Transverse colon (tissue), 4 donors: ENCODE results near the gene RHEX. TPM values are rescaled to one million over a fixed set of nuclear protein-coding genes. Genes with fewer than 3 reads are reported as not detected.
"Not testable (repeated sequence)": the region's sequence is repeated elsewhere in the genome, so short reads cannot be mapped to it uniquely, and the experiment has no call there.

ENCODE experiments used
- DNase-seq: peaks from one replicate; pipeline ENCODE4 v3.0.0-alpha.2; 2019
- H3K27ac ChIP-seq, 4 donors: fragments of 200-600 bp; sonication (generic); 2 replicates each; pipeline ENCODE4 v1.5.1; 2016 to 2018; ENCODE audit warnings: inconsistent platforms in 4 of 4
- H3K27me3 ChIP-seq: fragments of 200-600 bp; sonication (generic); 2 replicates; pipeline ENCODE4 v1.5.1; 2017; ENCODE audit warnings: inconsistent platforms
- H3K36me3 ChIP-seq, 4 donors: fragments of 200-600 bp; sonication (generic); 2 replicates each; pipeline ENCODE4 v1.5.1; 2017 to 2019; ENCODE audit warnings: inconsistent platforms in 4 of 4
- H3K4me1 ChIP-seq, 4 donors: fragments of 200-600 bp; sonication (generic); 2 replicates each; pipeline ENCODE4 v1.5.1; 2017 to 2020; ENCODE audit warnings: inconsistent platforms in 4 of 4
- H3K4me3 ChIP-seq, 4 donors: fragments of 200-600 bp; sonication (generic); 1 replicate in 1 of 4; 2 replicates in 3 of 4; pipeline versions ENCODE4 v1.5.1 to v1.6.1; 2017 to 2019; ENCODE audit warnings: inconsistent platforms in 4 of 4
- H3K9me3 ChIP-seq, 2 donors: fragments of 200-600 bp; sonication (generic); 2 replicates each; pipeline ENCODE4 v1.5.1; 2017 to 2019; ENCODE audit warnings: inconsistent platforms in 2 of 2
- EP300 ChIP-seq: sonication (generic); formaldehyde crosslinking; IDR thresholded peaks from one replicate; pipeline ENCODE4 v1.6.1; 2017; ENCODE audit warnings: antibody characterized with exemption, low read depth
- POLR2A ChIP-seq: fragments of 450-650 bp; IDR thresholded peaks from one replicate; pipeline ENCODE4 v1.6.1; 2016; ENCODE audit warnings: antibody characterized with exemption, mild to moderate bottlenecking, moderate library complexity
- POLR2AphosphoS5 ChIP-seq, 3 donors: sonication (generic); formaldehyde crosslinking; IDR thresholded peaks; one replicate each; pipeline ENCODE4 v1.6.1; 2016; ENCODE audit warnings: antibody characterized with exemption in 3 of 3
- WGBS, 2 donors: methylation state at CpG; one replicate each; pipeline ENCODE4 v1.1.5; 2018; ENCODE audit warnings: low coverage in 1 of 2; 5-methylcytosine and 5-hydroxymethylcytosine counted together
- in situ Hi-C, 4 donors: fragments of 200-750 bp; cut with MboI; loops; one replicate each; pipeline versions ENCODE4 v1.15.0 to v1.15.1; 2017; ENCODE audit warnings: low sequenced_read_pairs in 3 of 4, low pct_ligation_motif_present in 1 of 4, low pct_unique_long_range_greater_than_20kb in 1 of 4
- intact Hi-C: fragments of 100-400 bp; cut with DNase I; formaldehyde crosslinking; loops from one replicate; pipeline ENCODE4 v1.15.1; 2023; ENCODE audit warnings: low total_unique reads
- total RNA-seq, 4 donors: library from RNA; depleted of rRNA; stranded (reverse); fragments of >200 nt; gene quantifications; one replicate each; pipeline ENCODE4 v1.1.0, GENCODE V29; 2016
- TF ChIP-seq, protein P1 (sequence below), 5 experiments: fragments of 200-600 bp in 3 of 5; fragments of 450-650 bp in 2 of 5; sonication (generic) in 3 of 5; IDR thresholded peaks; 1 replicate in 2 of 5; 2 replicates in 3 of 5; pipeline ENCODE4 v1.5.1; 2016 to 2017; ENCODE audit warnings: antibody characterized with exemption in 5 of 5, inconsistent platforms in 3 of 5, mild to moderate bottlenecking in 2 of 5, moderate library complexity in 1 of 5

The RHEX gene
- total RNA-seq, 4 donors from 2014 or later: 0.96 to 4.8 TPM; not detected in 2

DNA sequence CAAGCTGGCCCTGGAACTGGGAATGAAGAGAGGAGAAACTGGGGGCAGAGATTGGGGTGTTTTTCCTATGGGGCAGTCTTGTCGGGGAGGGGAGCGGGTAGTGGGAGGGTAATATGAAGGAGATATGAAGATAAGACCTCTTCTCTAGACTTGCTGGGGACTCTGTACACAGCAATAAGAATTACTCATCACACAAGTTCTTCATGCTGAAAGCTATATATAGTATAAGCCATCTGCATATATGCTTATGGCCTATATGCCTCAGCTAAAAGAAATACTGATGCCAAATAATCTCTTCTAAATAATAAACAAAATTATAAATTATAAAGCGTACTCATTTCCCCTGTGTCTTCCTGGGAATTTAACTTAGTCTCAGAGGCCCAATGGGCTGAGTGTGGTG, 7.9 kb downstream of the RHEX start:
- Histone ChIP-seq H3K27me3 (no peaks in the 10 kb centered on the region), H3K4me1 (no peaks in the 10 kb centered on the region), H3K27ac (no peak overlapping the region), H3K9me3 (no peaks in the 10 kb centered on the region), H3K36me3 (no peaks in the 10 kb centered on the region), H3K4me3 (no peak overlapping the region)
- 91 to 94% methylated on average over 3 of the region's 3 CpGs for WGBS, 2 donors
- intact Hi-C loops: no loop called here
- TF ChIP-seq EP300: no peak
- TF ChIP-seq POLR2A: no peak
- TF ChIP-seq POLR2AphosphoS5 (IDR thresholded peaks at IDR 0.05): no peak
- TF ChIP-seq, protein P1, sequence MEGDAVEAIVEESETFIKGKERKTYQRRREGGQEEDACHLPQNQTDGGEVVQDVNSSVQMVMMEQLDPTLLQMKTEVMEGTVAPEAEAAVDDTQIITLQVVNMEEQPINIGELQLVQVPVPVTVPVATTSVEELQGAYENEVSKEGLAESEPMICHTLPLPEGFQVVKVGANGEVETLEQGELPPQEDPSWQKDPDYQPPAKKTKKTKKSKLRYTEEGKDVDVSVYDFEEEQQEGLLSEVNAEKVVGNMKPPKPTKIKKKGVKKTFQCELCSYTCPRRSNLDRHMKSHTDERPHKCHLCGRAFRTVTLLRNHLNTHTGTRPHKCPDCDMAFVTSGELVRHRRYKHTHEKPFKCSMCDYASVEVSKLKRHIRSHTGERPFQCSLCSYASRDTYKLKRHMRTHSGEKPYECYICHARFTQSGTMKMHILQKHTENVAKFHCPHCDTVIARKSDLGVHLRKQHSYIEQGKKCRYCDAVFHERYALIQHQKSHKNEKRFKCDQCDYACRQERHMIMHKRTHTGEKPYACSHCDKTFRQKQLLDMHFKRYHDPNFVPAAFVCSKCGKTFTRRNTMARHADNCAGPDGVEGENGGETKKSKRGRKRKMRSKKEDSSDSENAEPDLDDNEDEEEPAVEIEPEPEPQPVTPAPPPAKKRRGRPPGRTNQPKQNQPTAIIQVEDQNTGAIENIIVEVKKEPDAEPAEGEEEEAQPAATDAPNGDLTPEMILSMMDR (IDR thresholded peaks at IDR 0.05): no peak
- DNase-seq: no peak
- in situ Hi-C loops: no loop called here

DNA sequence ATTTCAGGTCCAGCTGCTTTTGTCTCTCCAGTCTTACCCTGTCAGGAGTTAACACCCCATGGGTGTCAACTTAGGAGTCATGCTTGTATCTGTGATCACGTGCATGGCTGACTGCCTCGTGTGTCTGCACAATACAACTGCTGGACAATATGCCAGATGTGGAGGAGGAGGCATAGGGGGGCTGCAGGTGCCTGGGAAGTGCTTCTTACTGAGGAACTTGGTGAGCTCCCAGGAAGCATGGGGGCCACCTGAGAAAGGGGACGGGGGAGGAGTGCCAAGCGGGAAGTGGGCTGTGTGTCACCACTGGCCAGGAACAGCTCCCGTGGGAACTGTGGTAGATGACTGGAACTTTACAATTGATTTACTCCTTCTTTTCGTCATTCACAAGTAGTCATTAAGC, 9.5 kb downstream of the RHEX start:
- H3K4me1 ChIP-seq: no peaks in the 10 kb centered on the region
- no peak for DNase-seq
- H3K27ac ChIP-seq: no peak overlapping the region
- H3K9me3 ChIP-seq: no peaks in the 10 kb centered on the region
- no peaks in the 10 kb centered on the region for H3K36me3 ChIP-seq
- in situ Hi-C loops (no loop called here), intact Hi-C loops (no loop called here)
- 68% methylated on average over 6 of the region's 6 CpGs; no CpG with 5 or more reads in 1 of the 2 donors for WGBS, 2 donors
- no peak overlapping the region for H3K4me3 ChIP-seq
- TF ChIP-seq POLR2AphosphoS5 (IDR thresholded peaks at IDR 0.05): no peak
- TF ChIP-seq POLR2A: no peak
- peaks cover under 1% of the 10 kb centered on the region for H3K27me3 ChIP-seq

- DNase-seq, intact Hi-C loops, H3K4me1 ChIP-seq, H3K27me3 ChIP-seq, in situ Hi-C loops, H3K27ac ChIP-seq, H3K9me3 ChIP-seq, H3K36me3 ChIP-seq, H3K4me3 ChIP-seq: not testable (repeated sequence)
- WGBS, 2 donors: no CpG with 5 or more reads among the region's 35 CpGs
Measured at GRCh38 chr1:206064001-206064400, 11.0 kb downstream of the RHEX start.

GRCh38 chr1:206064501-206064900, 11.5 kb downstream of the RHEX start:
- in situ Hi-C loops, H3K4me3 ChIP-seq, H3K27ac ChIP-seq, H3K9me3 ChIP-seq, H3K4me1 ChIP-seq, intact Hi-C loops, DNase-seq, H3K27me3 ChIP-seq, H3K36me3 ChIP-seq: not testable (repeated sequence)
- WGBS, 2 donors: 93% methylated on average over 11 of the region's 25 CpGs; no CpG with 5 or more reads in 1 of the 2 donors

DNA sequence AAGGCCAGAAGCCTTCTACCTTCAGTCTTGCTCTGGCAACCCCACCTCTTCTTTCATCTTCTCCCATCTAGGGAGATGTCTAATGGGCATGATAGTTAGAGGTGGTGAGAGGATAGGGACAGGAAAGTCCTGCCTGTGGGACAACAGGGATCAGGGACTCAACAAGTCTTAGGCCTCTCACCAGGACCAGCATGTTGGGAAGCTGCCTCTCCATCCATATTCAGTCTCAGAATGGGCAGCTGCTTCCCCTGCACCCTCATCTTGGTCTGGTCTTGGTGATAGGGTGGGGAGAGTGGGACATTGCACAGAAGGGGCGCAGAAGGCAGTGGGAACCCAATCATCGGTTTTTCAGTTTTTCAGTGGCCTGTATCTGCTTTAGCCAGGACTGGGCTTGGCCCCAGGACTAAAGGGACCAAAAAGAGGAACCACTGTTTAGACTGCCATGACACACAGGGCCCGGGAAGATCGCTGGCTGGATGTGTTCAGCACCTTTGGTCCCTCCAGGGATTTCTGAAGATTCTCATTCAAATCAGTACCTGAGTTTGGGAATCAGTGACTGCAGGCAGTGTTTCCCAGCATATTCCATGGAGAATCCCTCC, 12.7 kb downstream of the RHEX start:
- in situ Hi-C loops (no loop called here), intact Hi-C loops (no loop called here)
- H3K27ac ChIP-seq: no peak overlapping the region
- H3K4me1 ChIP-seq: no peaks in the 10 kb centered on the region
- TF ChIP-seq POLR2A (no peak), EP300 (no peak), POLR2AphosphoS5 (IDR thresholded peaks at IDR 0.05) (no peak)
- TF ChIP-seq, protein P1 (IDR thresholded peaks at IDR 0.05): no peak
- H3K9me3 ChIP-seq: no peaks in the 10 kb centered on the region
- H3K36me3 ChIP-seq: no peaks in the 10 kb centered on the region
- no peak overlapping the region for H3K4me3 ChIP-seq
- no peak for DNase-seq
- whole genome bisulfite sequencing, 2 donors: 86% methylated on average over 4 of the region's 4 CpGs; no CpG with 5 or more reads in 1 of the 2 donors
- peaks cover 7% of the 10 kb centered on the region for H3K27me3 ChIP-seq
